Fibroblast of lung (primary cell): ENCODE results near the gene ITIH6. TPM values are rescaled to one million over a fixed set of nuclear protein-coding genes. Genes with fewer than 3 reads are reported as not detected.

Experiments
- DNase-seq, 2 donors: peaks; one replicate each; pipeline versions ENCODE4 v3.0.0 to v3.0.0-alpha.2; 2010; ENCODE audit warnings: low read depth in 2 of 2
- H2AFZ ChIP-seq: 2 replicates; pipeline ENCODE4 v1.5.1; 2012; ENCODE audit warnings: low read length, control low read depth, inconsistent platforms
- H3K27ac ChIP-seq: 2 replicates; pipeline ENCODE4 v1.5.1; 2011; ENCODE audit warnings: low read length, control low read depth; ENCODE audit not compliant: insufficient read depth
- H3K27me3 ChIP-seq: 2 replicates; pipeline ENCODE4 v1.5.1; 2011; ENCODE audit warnings: mild to moderate bottlenecking, low read length; ENCODE audit not compliant: control insufficient read depth, insufficient read depth
- H3K36me3 ChIP-seq: 2 replicates; pipeline ENCODE4 v1.5.1; 2011; ENCODE audit warnings: low read length; ENCODE audit not compliant: control insufficient read depth, insufficient read depth
- H3K4me1 ChIP-seq: 2 replicates; pipeline ENCODE4 v1.5.1; 2011; ENCODE audit warnings: low read length; ENCODE audit not compliant: control insufficient read depth, insufficient read depth; ENCODE audit errors: extremely low read depth
- H3K4me2 ChIP-seq: 2 replicates; pipeline ENCODE4 v1.5.1; 2011; ENCODE audit warnings: low read length, control low read depth; ENCODE audit not compliant: insufficient read depth; ENCODE audit errors: extremely low read depth
- H3K4me3 ChIP-seq, 4 experiments: fragments of 200-600 bp in 1 of 4; sonication (generic) in 1 of 4; replicated peaks in 1 of 4; 2 replicates each; pipeline ENCODE4 v1.5.1; 2011 to 2016; ENCODE audit warnings: low read length in 4 of 4, low read depth in 3 of 4, mild to moderate bottlenecking in 3 of 4, control low read depth in 2 of 4, inconsistent platforms in 1 of 4, mixed read lengths in 1 of 4; ENCODE audit not compliant: insufficient read depth in 1 of 4; ENCODE audit errors: control extremely low read depth in 1 of 4
- H3K79me2 ChIP-seq: 2 replicates; pipeline ENCODE4 v1.5.1; 2012; ENCODE audit warnings: mild to moderate bottlenecking, low read length, inconsistent platforms; ENCODE audit not compliant: control insufficient read depth, insufficient read depth
- H3K9ac ChIP-seq: 2 replicates; pipeline ENCODE4 v1.5.1; 2011; ENCODE audit warnings: mild to moderate bottlenecking, low read length, control low read depth; ENCODE audit not compliant: insufficient read depth
- H3K9me3 ChIP-seq: 2 replicates; pipeline ENCODE4 v1.5.1; 2012; ENCODE audit warnings: low read depth, low read length; ENCODE audit not compliant: control insufficient read depth, insufficient read depth
- H4K20me1 ChIP-seq: 2 replicates; pipeline ENCODE4 v1.5.1; 2011; ENCODE audit warnings: low read length; ENCODE audit not compliant: control insufficient read depth, insufficient read depth; ENCODE audit errors: extremely low read depth
- EZH2 ChIP-seq: IDR thresholded peaks from 2 replicates; pipeline ENCODE4 v1.5.1; 2012; ENCODE audit warnings: low read length, control low read depth, mild to moderate bottlenecking; ENCODE audit errors: missing control alignments
- polyA plus RNA-seq, 2 donors: library from polyadenylated mRNA; depleted of rRNA in 1 of 2; stranded (reverse) in 1 of 2; unstranded in 1 of 2; fragments of >200 nt; gene quantifications; 2 replicates each; pipeline ENCODE4 v1.2.1, GENCODE V29; 2011 to 2012; ENCODE audit warnings: missing spikeins in 1 of 2
- total RNA-seq: library from RNA; depleted of rRNA; stranded (reverse); fragments of >200 nt; gene quantifications from 2 replicates; pipeline ENCODE4 v1.2.1, GENCODE V29; 2014
- TF ChIP-seq, protein P1 (sequence below), 2 donors: IDR thresholded peaks in 1 of 2; conservative IDR thresholded peaks in 1 of 2; 1 replicate in 1 of 2; 2 replicates in 1 of 2; pipeline ENCODE4 v1.5.1; 2011 to 2012; ENCODE audit warnings: low read length in 2 of 2, control low read depth in 1 of 2, inconsistent platforms in 1 of 2, low read depth in 1 of 2, mild to moderate bottlenecking in 1 of 2

Gene ITIH6
- total and polyA plus RNA-seq, 2 donors (not counting 1 experiment from before 2014, with no cell fraction given) = not detected

- Histone ChIP-seq H3K4me2 (no peak overlapping the region), H3K27me3 (no peaks in the 10 kb centered on the region), H3K9ac (no peak overlapping the region), H2AFZ (no peak overlapping the region), H3K27ac (no peak overlapping the region), H3K4me1 (no peaks in the 10 kb centered on the region), H3K79me2 (peaks cover 23% of the 10 kb centered on the region), H3K9me3 (no peaks in the 10 kb centered on the region), H4K20me1 (no peaks in the 10 kb centered on the region), H3K4me3 (no peak overlapping the region), H3K36me3 (peaks cover 1% of the 10 kb centered on the region)
- no peak for DNase-seq
- TF ChIP-seq EZH2 = no peak
- TF ChIP-seq, protein P1, sequence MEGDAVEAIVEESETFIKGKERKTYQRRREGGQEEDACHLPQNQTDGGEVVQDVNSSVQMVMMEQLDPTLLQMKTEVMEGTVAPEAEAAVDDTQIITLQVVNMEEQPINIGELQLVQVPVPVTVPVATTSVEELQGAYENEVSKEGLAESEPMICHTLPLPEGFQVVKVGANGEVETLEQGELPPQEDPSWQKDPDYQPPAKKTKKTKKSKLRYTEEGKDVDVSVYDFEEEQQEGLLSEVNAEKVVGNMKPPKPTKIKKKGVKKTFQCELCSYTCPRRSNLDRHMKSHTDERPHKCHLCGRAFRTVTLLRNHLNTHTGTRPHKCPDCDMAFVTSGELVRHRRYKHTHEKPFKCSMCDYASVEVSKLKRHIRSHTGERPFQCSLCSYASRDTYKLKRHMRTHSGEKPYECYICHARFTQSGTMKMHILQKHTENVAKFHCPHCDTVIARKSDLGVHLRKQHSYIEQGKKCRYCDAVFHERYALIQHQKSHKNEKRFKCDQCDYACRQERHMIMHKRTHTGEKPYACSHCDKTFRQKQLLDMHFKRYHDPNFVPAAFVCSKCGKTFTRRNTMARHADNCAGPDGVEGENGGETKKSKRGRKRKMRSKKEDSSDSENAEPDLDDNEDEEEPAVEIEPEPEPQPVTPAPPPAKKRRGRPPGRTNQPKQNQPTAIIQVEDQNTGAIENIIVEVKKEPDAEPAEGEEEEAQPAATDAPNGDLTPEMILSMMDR (conservative IDR thresholded peaks at IDR 0.05 in 1 of 2, IDR thresholded peaks at IDR 0.05 in 1 of 2; ENCODE audit: low read depth in 1 of 2, low read length in 2 of 2) = no peak
These were observed 14.3 kb upstream of the ITIH6 start for GRCh38 chrX:54812306-54812705.

GRCh38 chrX:54811301-54811885, 13.3 kb upstream of the ITIH6 start:
- H3K4me3 ChIP-seq = no peak overlapping the region
- DNase-seq = no peak
- no peaks in the 10 kb centered on the region for H3K9me3 ChIP-seq
- H3K9ac ChIP-seq = no peak overlapping the region
- H3K27ac ChIP-seq = no peak overlapping the region
- no peak overlapping the region for H2AFZ ChIP-seq
- H3K79me2 ChIP-seq = peaks cover 23% of the 10 kb centered on the region
- H3K4me1 ChIP-seq = no peaks in the 10 kb centered on the region
- H3K27me3 ChIP-seq = no peaks in the 10 kb centered on the region
- TF ChIP-seq, protein P1 (conservative IDR thresholded peaks at IDR 0.05 in 1 of 2, IDR thresholded peaks at IDR 0.05 in 1 of 2; ENCODE audit: low read depth in 1 of 2, low read length in 2 of 2) = no peak
- no peak for TF ChIP-seq EZH2
- H3K4me2 ChIP-seq = no peak overlapping the region
- H4K20me1 ChIP-seq = no peaks in the 10 kb centered on the region
- H3K36me3 ChIP-seq = peaks cover 1% of the 10 kb centered on the region

DNA sequence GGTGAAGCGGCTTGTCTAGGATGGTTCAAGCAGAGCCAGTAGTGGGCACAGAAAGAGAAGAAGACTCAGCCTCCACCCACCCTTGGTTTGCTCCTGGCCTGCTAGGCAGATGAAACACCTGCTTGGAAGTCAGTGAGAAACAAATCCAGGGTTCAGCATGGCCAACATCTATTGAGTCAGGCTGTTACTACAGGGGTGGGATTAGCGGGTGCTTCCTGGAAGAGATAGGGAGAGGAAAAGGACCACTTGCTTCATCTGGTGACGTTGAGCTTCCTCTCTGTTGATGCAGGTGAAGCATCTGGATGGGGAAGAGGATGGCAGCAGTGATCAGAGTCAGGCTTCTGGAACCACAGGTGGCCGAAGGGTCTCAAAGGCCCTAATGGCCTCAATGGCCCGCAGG, 12.5 kb upstream of the ITIH6 start:
- Histone ChIP-seq H3K27ac (no peak overlapping the region), H3K36me3 (peaks cover 1% of the 10 kb centered on the region), H3K4me2 (peak overlapping the region; percentile 56)

More for the DNA sequence above, 12.5 kb upstream of the ITIH6 start:
- Histone ChIP-seq H3K9ac (no peak overlapping the region), H3K27me3 (peaks cover 2% of the 10 kb centered on the region), H4K20me1 (no peaks in the 10 kb centered on the region), H2AFZ (no peak overlapping the region), H3K9me3 (no peaks in the 10 kb centered on the region), H3K79me2 (peaks cover 23% of the 10 kb centered on the region), H3K4me3 (peak overlapping the region in 2 of 4 experiments; percentile 76 to 91), H3K4me1 (no peaks in the 10 kb centered on the region)
- no peak for DNase-seq
- TF ChIP-seq, protein P1 (conservative IDR thresholded peaks at IDR 0.05 in 1 of 2, IDR thresholded peaks at IDR 0.05 in 1 of 2; ENCODE audit: low read depth in 1 of 2, low read length in 2 of 2) = no peak
- TF ChIP-seq EZH2 = no peak
